DOHH2 (cell line): ENCODE results near the gene P3R3URF.

Experiments
- H3F3A ChIP-seq: fragments of 200-600 bp; sonication (generic), shearing (Covaris generic); 2 replicates; pipeline ENCODE4 v1.6.0; 2016; ENCODE audit warnings: antibody characterized with exemption, mild to moderate bottlenecking; ENCODE audit not compliant: control insufficient read depth, insufficient read depth
- H3K27ac ChIP-seq: fragments of 200-600 bp; sonication (generic); 2 replicates; pipeline ENCODE4 v1.5.1; 2014; ENCODE audit warnings: low read depth, mild to moderate bottlenecking, low read length, moderate library complexity
- H3K27me3 ChIP-seq: fragments of 200-600 bp; sonication (generic); 2 replicates; pipeline ENCODE4 v1.6.1; 2014; ENCODE audit warnings: mild to moderate bottlenecking, low read length, mixed read lengths; ENCODE audit not compliant: control insufficient read depth
- H3K36me3 ChIP-seq: fragments of 200-600 bp; sonication (generic); 2 replicates; pipeline ENCODE4 v1.6.1; 2014; ENCODE audit warnings: mild to moderate bottlenecking, low read length, moderate library complexity, mixed read lengths; ENCODE audit not compliant: control insufficient read depth
- H3K4me1 ChIP-seq: fragments of 200-600 bp; sonication (generic); 2 replicates; pipeline ENCODE4 v1.6.1; 2014; ENCODE audit warnings: mild to moderate bottlenecking, low read length, mixed read lengths; ENCODE audit not compliant: control insufficient read depth
- H3K4me2 ChIP-seq: fragments of 200-600 bp; sonication (generic); 2 replicates; pipeline ENCODE4 v1.6.0; 2014; ENCODE audit warnings: mild to moderate bottlenecking, low read length, moderate library complexity
- H3K4me3 ChIP-seq: fragments of 200-600 bp; sonication (generic); 2 replicates; pipeline ENCODE4 v1.5.1; 2014; ENCODE audit warnings: mild to moderate bottlenecking, low read length, mixed read lengths
- H3K79me2 ChIP-seq: fragments of 200-600 bp; sonication (generic); 2 replicates; pipeline ENCODE4 v1.6.1; 2014; ENCODE audit warnings: mild to moderate bottlenecking, low read length, mixed read lengths; ENCODE audit not compliant: control insufficient read depth
- H3K9me2 ChIP-seq: fragments of 200-600 bp; sonication (generic); replicated peaks from 2 replicates; pipeline ENCODE4 v1.6.1; 2014; ENCODE audit warnings: mild to moderate bottlenecking, low read length, mixed read lengths; ENCODE audit not compliant: control insufficient read depth
- H3K9me3 ChIP-seq: fragments of 200-600 bp; sonication (generic); 2 replicates; pipeline ENCODE4 v1.6.1; 2014; ENCODE audit warnings: antibody characterized with exemption, low read length, mixed read lengths; ENCODE audit not compliant: control insufficient read depth, insufficient read depth
- H4K20me1 ChIP-seq: fragments of 200-600 bp; sonication (generic); 2 replicates; pipeline ENCODE4 v1.6.0; 2014; ENCODE audit warnings: low read depth, mild to moderate bottlenecking, antibody characterized with exemption, low read length, moderate library complexity; ENCODE audit not compliant: control insufficient read depth, insufficient read depth
- CTCF ChIP-seq: fragments of 200-600 bp; sonication (generic); IDR thresholded peaks from one replicate; pipeline ENCODE4 v1.5.1; 2014; ENCODE audit warnings: antibody characterized with exemption, mild to moderate bottlenecking, low read depth, low read length; ENCODE audit not compliant: poor library complexity, severe bottlenecking
- EZH2phosphoT487 ChIP-seq: fragments of 200-600 bp; sonication (generic); IDR thresholded peaks from 2 replicates; pipeline ENCODE4 v1.6.1; 2017; ENCODE audit warnings: borderline replicate concordance, mild to moderate bottlenecking, antibody characterized with exemption, low read length, moderate library complexity, mixed read lengths

P3R3URF gene

GRCh38 chr1:46192171-46192570 is 15.9 kb upstream of the P3R3URF start:
- H3K79me2 ChIP-seq, result no peaks in the 10 kb centered on the region
- H3K9me2 ChIP-seq, result no peaks in the 10 kb centered on the region
- no peak overlapping the region for H3K27ac ChIP-seq
- H3K36me3 ChIP-seq, result peaks cover 8% of the 10 kb centered on the region; the same call in 1 of the 2 replicates
- no peaks in the 10 kb centered on the region for H3K27me3 ChIP-seq
- H3F3A ChIP-seq, result no peaks in the 10 kb centered on the region
- TF ChIP-seq CTCF (no peak), EZH2phosphoT487 (no peak)
- H3K4me2 ChIP-seq, result no peak overlapping the region
- H3K4me3 ChIP-seq, result no peak overlapping the region
- no peaks in the 10 kb centered on the region for H3K9me3 ChIP-seq
- no peaks in the 10 kb centered on the region for H4K20me1 ChIP-seq
- peaks cover 4% of the 10 kb centered on the region for H3K4me1 ChIP-seq

- no peak overlapping the region for H3K27ac ChIP-seq
- no peaks in the 10 kb centered on the region for H3K9me3 ChIP-seq
- H4K20me1 ChIP-seq, result no peaks in the 10 kb centered on the region
- no peak overlapping the region for H3K4me3 ChIP-seq
- TF ChIP-seq EZH2phosphoT487 (no peak), CTCF (no peak)
- no peaks in the 10 kb centered on the region for H3K4me1 ChIP-seq
- H3K27me3 ChIP-seq, result no peaks in the 10 kb centered on the region
- no peaks in the 10 kb centered on the region for H3F3A ChIP-seq
- no peaks in the 10 kb centered on the region for H3K9me2 ChIP-seq
- no peaks in the 10 kb centered on the region for H3K79me2 ChIP-seq
- H3K36me3 ChIP-seq, result peaks cover 8% of the 10 kb centered on the region; the same call in 1 of the 2 replicates
- no peak overlapping the region for H3K4me2 ChIP-seq
Observed at GRCh38 chr1:46191033-46191701, 14.9 kb upstream of the P3R3URF start.

GRCh38 chr1:46190539-46190938 is 14.3 kb upstream of the P3R3URF start:
- Histone ChIP-seq H3K27ac (no peak overlapping the region), H3F3A (no peaks in the 10 kb centered on the region), H3K9me3 (no peaks in the 10 kb centered on the region), H3K4me3 (no peak overlapping the region), H3K4me1 (no peaks in the 10 kb centered on the region), H3K4me2 (no peak overlapping the region), H4K20me1 (no peaks in the 10 kb centered on the region), H3K27me3 (no peaks in the 10 kb centered on the region), H3K36me3 (peaks cover 8% of the 10 kb centered on the region; the same call in 1 of the 2 replicates), H3K79me2 (no peaks in the 10 kb centered on the region), H3K9me2 (no peaks in the 10 kb centered on the region)
- TF ChIP-seq EZH2phosphoT487 (no peak), CTCF (no peak)
